H1 (cell line): ENCODE measurements around the gene CHCHD1. TPM values are rescaled to one million over a fixed set of nuclear protein-coding genes. Genes with fewer than 3 reads are reported as not detected.

ENCODE experiments used
- CTCF ChIA-PET: fragments of 300-600 bp; sonication (Branson Sonifier 250); formaldehyde crosslinking; loops from one replicate; lab custom pipeline; 2021; ENCODE audit not compliant: partially characterized antibody; lab: Charles Lee
- POLR2A ChIA-PET: fragments of 300-600 bp; sonication (Branson Sonifier 250); formaldehyde crosslinking; loops from one replicate; lab custom pipeline; 2021; ENCODE audit warnings: inconsistent platforms; ENCODE audit not compliant: partially characterized antibody; lab: Charles Lee
- DNase-seq, 2 experiments: peaks; one replicate each; pipeline versions ENCODE4 v3.0.0 to v3.0.0-alpha.2; 2010 to 2022; ENCODE audit warnings: low spot score in 2 of 2, low read depth in 1 of 2, mixed read lengths in 1 of 2
- FAIRE-seq: peaks from 2 replicates; lab custom pipeline; 2011; peaks lifted over from hg19 to GRCh38; lab: Jason Lieb, UNC
- H2AFZ ChIP-seq: 2 replicates; pipeline ENCODE4 v1.8.1; 2012; ENCODE audit warnings: low read length, inconsistent platforms
- H2AK5ac ChIP-seq: 2 replicates; pipeline ENCODE4 v1.6.1; 2013; ENCODE audit warnings: low read depth, low read length
- H2BK120ac ChIP-seq: replicated peaks from 2 replicates; pipeline ENCODE3; 2013; ENCODE audit warnings: low read depth, low read length, inconsistent platforms
- H2BK12ac ChIP-seq: 2 replicates; pipeline ENCODE4 v1.6.1; 2013; ENCODE audit warnings: low read depth, low read length
- H2BK15ac ChIP-seq: 2 replicates; pipeline ENCODE4 v1.6.1; 2013; ENCODE audit warnings: low read length
- H2BK20ac ChIP-seq: 2 replicates; pipeline ENCODE4 v1.6.1; 2013; ENCODE audit warnings: low read length
- H2BK5ac ChIP-seq: 2 replicates; pipeline ENCODE4 v1.6.1; 2013; ENCODE audit warnings: low read depth, low read length
- H3K14ac ChIP-seq: 2 replicates; pipeline ENCODE4 v1.6.1; 2013; ENCODE audit warnings: inconsistent platforms; ENCODE audit not compliant: insufficient read length
- H3K18ac ChIP-seq: 2 replicates; pipeline ENCODE4 v1.6.1; 2013; ENCODE audit warnings: low read length; ENCODE audit errors: extremely low read depth
- H3K23ac ChIP-seq: 2 replicates; pipeline ENCODE4 v1.6.1; 2013; ENCODE audit warnings: inconsistent platforms; ENCODE audit not compliant: insufficient read length
- H3K23me2 ChIP-seq: 2 replicates; pipeline ENCODE4 v1.6.1; 2013; ENCODE audit warnings: low read depth, low read length
- H3K27ac ChIP-seq: 2 replicates; pipeline ENCODE4 v1.6.1; 2011; ENCODE audit warnings: low read depth, low read length, inconsistent platforms
- H3K27me3 ChIP-seq, 4 experiments: replicated peaks in 1 of 4; 1 replicate in 1 of 4; 2 replicates in 3 of 4; pipeline versions ENCODE4 v1.6.1 to v1.8.1; 2011 to 2013; ENCODE audit warnings: low read length in 3 of 4, mild to moderate bottlenecking in 3 of 4, inconsistent platforms in 2 of 4, mixed read lengths in 2 of 4, moderate library complexity in 1 of 4; ENCODE audit not compliant: control insufficient read depth in 3 of 4, insufficient read depth in 3 of 4; ENCODE audit errors: extremely low read depth in 1 of 4
- H3K36me3 ChIP-seq, 4 experiments: 2 replicates each; pipeline versions ENCODE4 v1.6.1 to v1.8.1; 2011 to 2013; ENCODE audit warnings: mild to moderate bottlenecking in 4 of 4, low read length in 3 of 4, moderate library complexity in 2 of 4, control low read depth in 1 of 4, inconsistent platforms in 1 of 4; ENCODE audit not compliant: insufficient read depth in 4 of 4, control insufficient read depth in 2 of 4
- H3K4ac ChIP-seq: replicated peaks from 2 replicates; pipeline ENCODE3; 2013; ENCODE audit warnings: low read length, low read depth, mixed read lengths, inconsistent platforms; ENCODE audit not compliant: insufficient read length
- H3K4me1 ChIP-seq, 4 experiments: replicated peaks in 1 of 4; 1 replicate in 1 of 4; 2 replicates in 3 of 4; pipeline versions ENCODE4 v1.6.1 to v1.8.1; 2011 to 2013; ENCODE audit warnings: low read length in 3 of 4, inconsistent platforms in 2 of 4, mixed read lengths in 1 of 4; ENCODE audit not compliant: insufficient read depth in 4 of 4, control insufficient read depth in 3 of 4
- H3K4me2 ChIP-seq, 2 experiments: 2 replicates each; pipeline versions ENCODE4 v1.6.1 to v1.8.1; 2011 to 2013; ENCODE audit warnings: low read depth in 2 of 2, low read length in 2 of 2, control low read depth in 1 of 2, inconsistent platforms in 1 of 2, mild to moderate bottlenecking in 1 of 2; ENCODE audit not compliant: insufficient read depth in 1 of 2
- H3K4me3 ChIP-seq, 4 experiments: fragments of 200-600, 300-600 bp in 1 of 4; sonication (generic), shearing (Covaris generic), sonication (Bioruptor Twin) in 1 of 4; 2 replicates each; pipeline versions ENCODE4 v1.5.1 to v1.8.1; 2011 to 2016; ENCODE audit warnings: low read length in 4 of 4, low read depth in 3 of 4, control low read depth in 2 of 4, inconsistent platforms in 2 of 4, mild to moderate bottlenecking in 2 of 4, mixed read lengths in 1 of 4, moderate library complexity in 1 of 4; ENCODE audit not compliant: insufficient read depth in 2 of 4; ENCODE audit errors: extremely low read depth in 1 of 4
- H3K56ac ChIP-seq: replicated peaks from 2 replicates; pipeline ENCODE3; 2013; ENCODE audit warnings: low read depth, mild to moderate bottlenecking, mixed read lengths, low read length, inconsistent platforms; ENCODE audit not compliant: insufficient read length
- H3K79me1 ChIP-seq: 2 replicates; pipeline ENCODE4 v1.6.1; 2013; ENCODE audit warnings: low read depth, low read length, control low read depth
- H3K79me2 ChIP-seq, 2 experiments: 2 replicates each; pipeline versions ENCODE4 v1.6.1 to v1.8.1; 2012 to 2013; ENCODE audit warnings: low read length in 2 of 2, mild to moderate bottlenecking in 2 of 2, inconsistent platforms in 1 of 2; ENCODE audit not compliant: insufficient read depth in 2 of 2, control insufficient read depth in 1 of 2
- H3K9ac ChIP-seq, 4 experiments: replicated peaks in 1 of 4; 1 replicate in 1 of 4; 2 replicates in 3 of 4; pipeline versions ENCODE4 v1.6.1 to v1.8.1; 2011 to 2013; ENCODE audit warnings: low read depth in 3 of 4, low read length in 3 of 4, control low read depth in 2 of 4, mild to moderate bottlenecking in 2 of 4, moderate library complexity in 2 of 4, inconsistent platforms in 1 of 4; ENCODE audit errors: extremely low read depth in 1 of 4
- H3K9me3 ChIP-seq, 2 experiments: 2 replicates each; pipeline versions ENCODE4 v1.6.1 to v1.8.1; 2012 to 2013; ENCODE audit warnings: mild to moderate bottlenecking in 2 of 2, moderate library complexity in 2 of 2, control low read depth in 1 of 2, inconsistent platforms in 1 of 2, low read depth in 1 of 2, low read length in 1 of 2, mixed read lengths in 1 of 2; ENCODE audit not compliant: insufficient read depth in 2 of 2
- H4K20me1 ChIP-seq, 2 experiments: replicated peaks in 1 of 2; 2 replicates each; pipeline versions ENCODE3 to v1.8.1; 2011 to 2013; ENCODE audit warnings: inconsistent platforms in 2 of 2, low read length in 2 of 2, mild to moderate bottlenecking in 1 of 2; ENCODE audit not compliant: insufficient read depth in 2 of 2, control insufficient read depth in 1 of 2
- H4K5ac ChIP-seq: 2 replicates; pipeline ENCODE4 v1.6.1; 2013; ENCODE audit warnings: low read length, low read depth, mixed read lengths, inconsistent platforms; ENCODE audit not compliant: insufficient read length
- H4K8ac ChIP-seq: 2 replicates; pipeline ENCODE4 v1.8.0; 2013; ENCODE audit warnings: mild to moderate bottlenecking, moderate library complexity, low read length, inconsistent platforms; ENCODE audit not compliant: insufficient read depth; ENCODE audit errors: extremely low read depth
- H4K91ac ChIP-seq: replicated peaks from 2 replicates; pipeline ENCODE3; 2013; ENCODE audit warnings: low read length, mixed read lengths, inconsistent platforms; ENCODE audit not compliant: insufficient read length
- ATF3 ChIP-seq: IDR thresholded peaks from 2 replicates; pipeline ENCODE4 v1.6.1; 2011; ENCODE audit warnings: low read depth, mild to moderate bottlenecking, low read length; ENCODE audit not compliant: insufficient read depth
- CBX8 ChIP-seq: fragments of 300-800, 300-1000 bp; sonication (generic); IDR thresholded peaks from 2 replicates; pipeline ENCODE4 v1.7.1; 2016; ENCODE audit warnings: low read depth, low read length, borderline replicate concordance
- CEBPB ChIP-seq: IDR thresholded peaks from 2 replicates; pipeline ENCODE4 v1.6.1; 2012; ENCODE audit warnings: low read depth, low read length
- CHD1 ChIP-seq: IDR thresholded peaks from 2 replicates; pipeline ENCODE4 v1.6.1; 2012; ENCODE audit warnings: low read depth, low read length, improper control_type of control experiment
- CHD2 ChIP-seq: IDR thresholded peaks from 2 replicates; pipeline ENCODE4 v1.6.1; 2012; ENCODE audit warnings: low read length, improper control_type of control experiment
- CREB1 ChIP-seq: IDR thresholded peaks from 2 replicates; pipeline ENCODE4 v1.6.1; 2012; ENCODE audit warnings: inconsistent platforms
- FOSL1 ChIP-seq: IDR thresholded peaks from 2 replicates; pipeline ENCODE4 v1.6.1; 2011; ENCODE audit warnings: mild to moderate bottlenecking, low read depth, low read length, moderate library complexity; ENCODE audit not compliant: insufficient read depth
- GABPA ChIP-seq: IDR thresholded peaks from 2 replicates; pipeline ENCODE4 v1.6.1; 2011; ENCODE audit warnings: mild to moderate bottlenecking, low read length, moderate library complexity, borderline replicate concordance; ENCODE audit not compliant: insufficient read depth
- HDAC6 ChIP-seq: IDR thresholded peaks from one replicate; pipeline ENCODE4 v1.7.1; 2012; ENCODE audit warnings: low read depth, mild to moderate bottlenecking, inconsistent platforms, low read length, moderate library complexity
- RBBP5 ChIP-seq: IDR thresholded peaks from 2 replicates; pipeline ENCODE4 v1.7.1; 2012; ENCODE audit warnings: low read depth, mild to moderate bottlenecking, inconsistent platforms, low read length, moderate library complexity, borderline replicate concordance
- SIX5 ChIP-seq: IDR thresholded peaks from 2 replicates; pipeline ENCODE4 v1.6.1; 2011; ENCODE audit warnings: mild to moderate bottlenecking, low read depth, low read length
- TAF7 ChIP-seq: optimal IDR thresholded peaks from 2 replicates; pipeline ENCODE3; 2011; ENCODE audit warnings: low read depth, mild to moderate bottlenecking, inconsistent platforms, low read length, moderate library complexity, borderline replicate concordance
- TEAD4 ChIP-seq: IDR thresholded peaks from 2 replicates; pipeline ENCODE4 v1.6.1; 2012; ENCODE audit warnings: low read depth, low read length, inconsistent platforms, mixed read lengths
- WGBS, 2 experiments: shearing (Covaris generic) in 1 of 2; methylation state at CpG; one replicate each; pipeline versions ENCODE4 v1.1.6 to v1.1.7; 2013 to 2015; ENCODE audit warnings: low lambda C conversion rate in 2 of 2, mixed read lengths in 2 of 2, inconsistent platforms in 1 of 2, low coverage in 1 of 2, missing lambda C conversion rate in 1 of 2; ENCODE audit not compliant: insufficient replicate concordance in 2 of 2, insufficient coverage in 1 of 2, insufficient read length in 1 of 2; ENCODE audit errors: extremely low coverage in 1 of 2, missing lambda C conversion rate in 1 of 2; 5-methylcytosine and 5-hydroxymethylcytosine counted together
- polyA plus RNA-seq, 7 experiments: library from polyadenylated mRNA; depleted of rRNA in 3 of 7; stranded (reverse) in 5 of 7; unstranded in 2 of 7; fragments of >200 nt in 5 of 7; fragments of 200-250 nt in 2 of 7; gene quantifications; 1 replicate in 5 of 7; 2 replicates in 1 of 7; 4 replicates in 1 of 7; pipeline versions ENCODE4 v1.2.1 to v1.2.3, GENCODE V29; 2011 to 2013; ENCODE audit warnings: missing spikeins in 2 of 7, mixed read lengths in 2 of 7
- total RNA-seq: library from RNA; stranded (reverse); fragmentation: NEBNext Ultra II Directional; extraction: Animal tissue kit (Norgen Biotek cat#: 25700); gene quantifications from 2 replicates; pipeline ENCODE4 v1.2.1, GENCODE V29; 2021

CHCHD1 gene
- total and polyA plus RNA-seq, 2 of the 8 experiments (the other 6 are each of a cell fraction or from before 2014, with no cell fraction given): 44.9 to 58.1 TPM

GRCh38 chr10:73791871-73792400 lies 10.1 kb downstream of the CHCHD1 start:
- no peak overlapping the region for H3K18ac ChIP-seq
- no peak overlapping the region for H3K4me3 ChIP-seq
- H3K4ac ChIP-seq: no peak overlapping the region
- no peak overlapping the region for H2BK12ac ChIP-seq
- 0 out of 2 replicates have a peak, but pooled peaks cover 6% of the 10 kb centered on the region for H3K23me2 ChIP-seq
- FAIRE-seq (no peak), DNase-seq (no peak)
- ChIA-PET POLR2A (interaction anchor here (0.6 to 12.1 kb wide), 5 partner anchors 9 to 50 kb away, joined by 3 to 137 read pairs (median 3); partner anchors contain the start of gene NDST2), CTCF (interaction anchor here (1.8 kb wide), 1 partner anchor 16 kb away, joined by 4 read pairs; no protein-coding TSS in a partner anchor)
- WGBS, 2 experiments: 92% methylated on average over 26 of the region's 26 CpGs; no CpG with 5 or more reads in 1 of the 2 experiments
- no peak overlapping the region for H3K27ac ChIP-seq
- H4K91ac ChIP-seq: no peak overlapping the region
- no peak overlapping the region for H3K9ac ChIP-seq
- no peak overlapping the region for H3K14ac ChIP-seq
- no peak overlapping the region for H3K23ac ChIP-seq
- H3K79me2 ChIP-seq: peaks cover 0 to 4% of the 10 kb centered on the region in 2 experiments; a peak in 1 of 4 replicates
- H2BK5ac ChIP-seq: no peak overlapping the region
- H4K20me1 ChIP-seq: peaks cover 0 to 7% of the 10 kb centered on the region in 2 experiments
- no peak overlapping the region for H4K8ac ChIP-seq
- no peaks in the 10 kb centered on the region for H3K4me1 ChIP-seq
- no peaks in the 10 kb centered on the region for H3K9me3 ChIP-seq
- no peak overlapping the region for H3K4me2 ChIP-seq
- peaks cover 8 to 31% (median 20%) of the 10 kb centered on the region in 4 experiments; a peak in 7 of 8 replicates for H3K36me3 ChIP-seq
- H2BK15ac ChIP-seq: no peak overlapping the region
- H4K5ac ChIP-seq: no peak overlapping the region
- H3K27me3 ChIP-seq: no peaks in the 10 kb centered on the region
- no peak for TF ChIP-seq CHD1
- no peak for TF ChIP-seq CHD2
- TF ChIP-seq HDAC6: no peak
- no peak for TF ChIP-seq CREB1
- no peak for TF ChIP-seq FOSL1
- no peak for TF ChIP-seq SIX5
- TF ChIP-seq TEAD4: no peak
- TF ChIP-seq ATF3: no peak
- TF ChIP-seq CEBPB: no peak
- TF ChIP-seq GABPA: no peak
- TF ChIP-seq CBX8: no peak
- no peak for TF ChIP-seq TAF7
- TF ChIP-seq RBBP5: no peak
- TF ChIP-seq, all 59 proteins: peak for 0
- no peak overlapping the region for H2BK20ac ChIP-seq
- no peaks in the 10 kb centered on the region for H3K79me1 ChIP-seq
- H2AFZ ChIP-seq: no peak overlapping the region
- no peak overlapping the region for H2BK120ac ChIP-seq
- no peak overlapping the region for H3K56ac ChIP-seq
- no peak overlapping the region for H2AK5ac ChIP-seq
